D341Med (cell line): ENCODE results near the gene CFAP251.
"Not testable (repeated sequence)": the region's sequence is repeated elsewhere in the genome, so short reads cannot be mapped to it uniquely, and the experiment has no call there.

ENCODE experiments used
- DNase-seq: peaks from one replicate; pipeline ENCODE4 v3.0.0; 2012; ENCODE audit warnings: low spot score

The CFAP251 gene

GRCh38 chr12:121917950-121918678, at the start of gene CFAP251:
TSS of gene CFAP251 (plus strand) at chr12:121918592. CDS start at chr12:121921306, 2,714 bp downstream.
- peak; percentile 99 for DNase-seq

GRCh38 chr12:121869229-121869628, 49.2 kb upstream of the CFAP251 start:
- DNase-seq = not testable (repeated sequence)

- DNase-seq = no peak
Observed at GRCh38 chr12:121871467-121871866, 46.9 kb upstream of the CFAP251 start.

GRCh38 chr12:121872546-121873215, 45.7 kb upstream of the CFAP251 start:
- DNase-seq = peak; percentile 61

- DNase-seq = no peak
Observed at GRCh38 chr12:121873216-121873569, 45.2 kb upstream of the CFAP251 start.

GRCh38 chr12:121874071-121874470, 44.3 kb upstream of the CFAP251 start:
- no peak for DNase-seq

- DNase-seq = no peak
Observed at GRCh38 chr12:121875582-121875981, 42.8 kb upstream of the CFAP251 start.

GRCh38 chr12:121876080-121876447, 42.3 kb upstream of the CFAP251 start:
- DNase-seq = not testable (repeated sequence)

- no peak for DNase-seq
Observed at GRCh38 chr12:121883315-121883660, 35.1 kb upstream of the CFAP251 start.

- DNase-seq = not testable (repeated sequence)
Observed at GRCh38 chr12:121885129-121885528, 33.3 kb upstream of the CFAP251 start.

- no peak for DNase-seq
Observed at GRCh38 chr12:121888083-121888477, 30.3 kb upstream of the CFAP251 start.

- DNase-seq = peak; percentile 97
Observed at GRCh38 chr12:121888478-121889273, 29.7 kb upstream of the CFAP251 start, which contains the start of gene PSMD9. TSS of gene PSMD9 (plus strand) at chr12:121888790. CDS start at chr12:121888857, 67 bp downstream.

- no peak for DNase-seq
Observed at GRCh38 chr12:121889274-121889624, 29.1 kb upstream of the CFAP251 start.

GRCh38 chr12:121889661-121890060, 28.7 kb upstream of the CFAP251 start:
- not testable (repeated sequence) for DNase-seq

- DNase-seq = peak; percentile 2
Observed at GRCh38 chr12:121892673-121893561, 25.5 kb upstream of the CFAP251 start.

- peak; percentile 9 for DNase-seq
Observed at GRCh38 chr12:121893961-121894460, 24.4 kb upstream of the CFAP251 start.

- DNase-seq = peak; percentile 57
Observed at GRCh38 chr12:121894633-121895032, 23.8 kb upstream of the CFAP251 start.

GRCh38 chr12:121898287-121898686, 20.1 kb upstream of the CFAP251 start:
- DNase-seq = no peak

- DNase-seq = no peak
Observed at GRCh38 chr12:121899590-121899989, 18.8 kb upstream of the CFAP251 start.

- DNase-seq = peak; percentile 18
Observed at GRCh38 chr12:121903202-121903601, 15.2 kb upstream of the CFAP251 start.

GRCh38 chr12:121905746-121906145, 12.6 kb upstream of the CFAP251 start:
- no peak for DNase-seq

- peak; percentile 5 for DNase-seq
Observed at GRCh38 chr12:121908702-121909101, 9.7 kb upstream of the CFAP251 start.
